HepG2 (cell line): ENCODE results near the gene PPP4C. TPM values are rescaled to one million over a fixed set of nuclear protein-coding genes. Genes with fewer than 3 reads are reported as not detected.

Experiments
- AGO1 ChIP-seq: fragments of 200-400 bp; formaldehyde crosslinking; IDR thresholded peaks from 2 replicates; pipeline ENCODE4 v1.6.1; 2017; ENCODE audit warnings: mild to moderate bottlenecking, low read depth, low read length, moderate library complexity; ENCODE audit not compliant: poor library complexity, severe bottlenecking
- NCOA1 ChIP-seq: sonication (generic); formaldehyde crosslinking; IDR thresholded peaks from 2 replicates; pipeline ENCODE4 v1.9.0; 2021; ENCODE audit warnings: missing genetic modification reagents
- PHF20 ChIP-seq: sonication (generic); formaldehyde crosslinking; IDR thresholded peaks from 2 replicates; pipeline ENCODE4 v1.5.0; 2020; ENCODE audit warnings: mild to moderate bottlenecking, missing genetic modification reagents
- RNF2 ChIP-seq: fragments of 450-650 bp; conservative IDR thresholded peaks from 2 replicates; pipeline ENCODE4 v1.6.1; 2016; ENCODE audit warnings: low read depth
- ZBTB8A ChIP-seq: sonication (generic); formaldehyde crosslinking; IDR thresholded peaks from 2 replicates; pipeline ENCODE4 v1.4.0; 2020; ENCODE audit warnings: mild to moderate bottlenecking, low read depth, missing genetic modification reagents, borderline replicate concordance
- ZMYM4 ChIP-seq: sonication (generic); formaldehyde crosslinking; IDR thresholded peaks from 2 replicates; pipeline ENCODE4 v1.8.1; 2023; ENCODE audit warnings: mild to moderate bottlenecking, missing genetic modification reagents
- ZNF121 ChIP-seq: sonication (generic); formaldehyde crosslinking; IDR thresholded peaks from 2 replicates; pipeline ENCODE4 v1.5.0; 2020; ENCODE audit warnings: mild to moderate bottlenecking, missing genetic modification reagents
- ZNF142 ChIP-seq: sonication (generic); formaldehyde crosslinking; IDR thresholded peaks from 2 replicates; pipeline ENCODE4 v1.4.0; 2020; ENCODE audit warnings: missing genetic modification reagents
- ZNF598 ChIP-seq: sonication (generic); formaldehyde crosslinking; IDR thresholded peaks from 2 replicates; pipeline ENCODE4 v1.5.1; 2020; ENCODE audit warnings: mild to moderate bottlenecking, missing genetic modification reagents, borderline replicate concordance
- ZNF768 ChIP-seq: sonication (generic); formaldehyde crosslinking; IDR thresholded peaks from 2 replicates; pipeline ENCODE4 v1.4.0; 2020; ENCODE audit warnings: missing genetic modification reagents
- polyA plus RNA-seq, 8 experiments: library from polyadenylated mRNA; depleted of rRNA in 3 of 8; stranded (reverse) in 7 of 8; unstranded in 1 of 8; fragments of >200 nt; fragmentation: Illumina TruSeq in 4 of 8; extraction: Trizol in 4 of 8; gene quantifications; 2 replicates each; pipeline versions ENCODE4 v1.2.1 to v1.2.3, GENCODE V29; 2011 to 2016; ENCODE audit warnings: low read depth in 4 of 8, missing spikeins in 1 of 8, mixed read lengths in 1 of 8; ENCODE audit not compliant: insufficient read depth in 1 of 8
- total RNA-seq, 5 experiments: library from RNA; depleted of rRNA; stranded (reverse); fragments of >200 nt; fragmentation: Illumina TruSeq; extraction: Trizol; gene quantifications; 2 replicates each; pipeline ENCODE4 v1.2.3, GENCODE V29; 2016; ENCODE audit warnings: low read depth in 1 of 5
- TF ChIP-seq, protein P1 (sequence below): sonication (generic); formaldehyde crosslinking; IDR thresholded peaks from 2 replicates; pipeline ENCODE4 v1.4.0; 2020; ENCODE audit warnings: missing genetic modification reagents
- TF ChIP-seq, protein P2 (sequence below): IDR thresholded peaks from 2 replicates; pipeline ENCODE4 v1.6.1; 2016; ENCODE audit warnings: low read depth, borderline replicate concordance

Gene PPP4C
- total and polyA plus RNA-seq, 2 of the 13 experiments (the other 11 are each of a cell fraction or from before 2014, with no cell fraction given) = 176 to 220 TPM

- TF ChIP-seq, protein P1, sequence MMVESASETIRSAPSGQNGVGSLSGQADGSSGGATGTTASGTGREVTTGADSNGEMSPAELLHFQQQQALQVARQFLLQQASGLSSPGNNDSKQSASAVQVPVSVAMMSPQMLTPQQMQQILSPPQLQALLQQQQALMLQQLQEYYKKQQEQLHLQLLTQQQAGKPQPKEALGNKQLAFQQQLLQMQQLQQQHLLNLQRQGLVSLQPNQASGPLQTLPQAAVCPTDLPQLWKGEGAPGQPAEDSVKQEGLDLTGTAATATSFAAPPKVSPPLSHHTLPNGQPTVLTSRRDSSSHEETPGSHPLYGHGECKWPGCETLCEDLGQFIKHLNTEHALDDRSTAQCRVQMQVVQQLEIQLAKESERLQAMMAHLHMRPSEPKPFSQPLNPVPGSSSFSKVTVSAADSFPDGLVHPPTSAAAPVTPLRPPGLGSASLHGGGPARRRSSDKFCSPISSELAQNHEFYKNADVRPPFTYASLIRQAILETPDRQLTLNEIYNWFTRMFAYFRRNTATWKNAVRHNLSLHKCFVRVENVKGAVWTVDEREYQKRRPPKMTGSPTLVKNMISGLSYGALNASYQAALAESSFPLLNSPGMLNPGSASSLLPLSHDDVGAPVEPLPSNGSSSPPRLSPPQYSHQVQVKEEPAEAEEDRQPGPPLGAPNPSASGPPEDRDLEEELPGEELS (CRISPR knock-in tag) = 0 out of 2 replicates have a peak, but pooled peaks have one; percentile 19
- TF ChIP-seq ZMYM4 (CRISPR knock-in tag) (0 out of 2 replicates have a peak, but pooled peaks have one; percentile 37), ZNF121 (peak; percentile 94), ZNF142 (CRISPR knock-in tag) (0 out of 2 replicates have a peak, but pooled peaks have one; percentile 53), NCOA1 (CRISPR knock-in tag) (no peak), RNF2 (0 out of 2 replicates have a peak, but pooled peaks have one; percentile 43), PHF20 (CRISPR knock-in tag) (0 out of 2 replicates have a peak, but pooled peaks have one; percentile 26), ZNF768 (peak; percentile 61; the same call in 1 of the 2 replicates), ZNF598 (CRISPR knock-in tag) (peak; percentile 38; the same call in 1 of the 2 replicates), AGO1 (peak; percentile 84), ZBTB8A (no peak)
- TF ChIP-seq, protein P2, sequence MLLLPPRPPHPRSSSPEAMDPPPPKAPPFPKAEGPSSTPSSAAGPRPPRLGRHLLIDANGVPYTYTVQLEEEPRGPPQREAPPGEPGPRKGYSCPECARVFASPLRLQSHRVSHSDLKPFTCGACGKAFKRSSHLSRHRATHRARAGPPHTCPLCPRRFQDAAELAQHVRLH (CRISPR knock-in tag) = peak; percentile 79; the same call in 1 of the 2 replicates
Measured at GRCh38 chr16:30088832-30089624, 13.2 kb downstream of the PPP4C start (continued).
